Adrenal gland (tissue), 12 donors: ENCODE results near the gene SAMMSON. TPM values are rescaled to one million over a fixed set of nuclear protein-coding genes. Genes with fewer than 3 reads are reported as not detected.

Experiments used
- DNase-seq, 7 donors: peaks; one replicate each; pipeline ENCODE4 v3.0.0-alpha.2; 2019 to 2020
- H3K27ac ChIP-seq, 5 donors: fragments of 200-600 bp; sonication (generic) in 4 of 5; 1 replicate in 3 of 5; 2 replicates in 2 of 5; pipeline versions ENCODE4 v1.5.1 to v1.8.0; 2016 to 2020; ENCODE audit warnings: mild to moderate bottlenecking in 1 of 5
- H3K27me3 ChIP-seq: fragments of 200-600 bp; 2 replicates; pipeline ENCODE4 v1.8.0; 2021
- H3K36me3 ChIP-seq, 2 donors: fragments of 200-600 bp; replicated peaks in 1 of 2; 1 replicate in 1 of 2; 2 replicates in 1 of 2; pipeline versions ENCODE4 v1.5.1 to v1.8.0; 2018 to 2022
- H3K4me1 ChIP-seq, 2 donors: fragments of 200-600 bp; replicated peaks in 1 of 2; 1 replicate in 1 of 2; 2 replicates in 1 of 2; pipeline versions ENCODE4 v1.5.1 to v1.8.0; 2018 to 2021
- H3K4me3 ChIP-seq, 4 donors: fragments of 200-600 bp; sonication (generic) in 3 of 4; one replicate each; pipeline ENCODE4 v1.5.1; 2016 to 2018
- H3K9me3 ChIP-seq, 3 donors: fragments of 200-600 bp; sonication (generic) in 1 of 3; replicated peaks in 1 of 3; 1 replicate in 2 of 3; 2 replicates in 1 of 3; pipeline versions ENCODE4 v1.5.1 to v1.8.0; 2016 to 2021
- POLR2A ChIP-seq, 2 donors: fragments of 450-650 bp; IDR thresholded peaks; one replicate each; pipeline ENCODE4 v1.6.1; 2017; ENCODE audit warnings: antibody characterized with exemption in 2 of 2, mild to moderate bottlenecking in 2 of 2, moderate library complexity in 1 of 2
- WGBS, 4 donors: extraction: QIAGEN DNeasy Blood & Tissue Kit in 2 of 4; methylation state at CpG; one replicate each; pipeline versions ENCODE4 v1.1.5 to v1.1.7; 2013 to 2017; 5-methylcytosine and 5-hydroxymethylcytosine counted together
- intact Hi-C, 2 donors: fragments of 100-400 bp; cut with DNase I; formaldehyde crosslinking; loops; one replicate each; pipeline versions ENCODE4 v1.14.1 to v1.15.0; 2022 to 2023
- polyA plus RNA-seq, 3 donors: library from polyadenylated mRNA; stranded (reverse); fragments of 200-250 nt in 2 of 3; fragments of 350-450 nt in 1 of 3; fragmentation: Illumina TruSeq in 1 of 3; extraction: RNeasy Lipid Tissue Mini Kit (QIAGEN cat#74804) in 1 of 3; gene quantifications; one replicate each; pipeline ENCODE4 v1.2.3, GENCODE V29; 2013 to 2014
- total RNA-seq, 9 donors: library from RNA; depleted of rRNA in 4 of 9; stranded (reverse); fragments of >200 nt in 4 of 9; fragments of 120-200 nt in 1 of 9; fragmentation: NEBNext Ultra II Directional in 1 of 9; extraction: Animal tissue kit (Norgen Biotek cat#: 25700) in 1 of 9; gene quantifications; one replicate each; pipeline versions ENCODE4 v1.1.0 to v1.2.4, GENCODE V29; 2013 to 2023
- TF ChIP-seq, protein P1 (sequence below), 6 experiments: fragments of 450-650 bp in 4 of 6; fragments of 200-600 bp in 2 of 6; sonication (generic) in 1 of 6; IDR thresholded peaks; 1 replicate in 5 of 6; 2 replicates in 1 of 6; pipeline versions ENCODE4 v1.5.1 to v1.8.0; 2016 to 2021; ENCODE audit warnings: antibody characterized with exemption in 6 of 6, mild to moderate bottlenecking in 2 of 6, moderate library complexity in 1 of 6
- donor health status: healthy with polysubstance abuse.
- donor health status: Bipolar disorder and iron deficiency.
- donor health status: DM: yes; HTN: yes; CAD: no.
- donor health status: DM: no; HTN: no; CAD: no.
- donor health status: DM: no; HTN: no; CAD: no.
- donor health status: DM: yes; HTN: yes; CAD: no.

SAMMSON gene
- total and polyA plus RNA-seq, 12 donors = not detected

DNA sequence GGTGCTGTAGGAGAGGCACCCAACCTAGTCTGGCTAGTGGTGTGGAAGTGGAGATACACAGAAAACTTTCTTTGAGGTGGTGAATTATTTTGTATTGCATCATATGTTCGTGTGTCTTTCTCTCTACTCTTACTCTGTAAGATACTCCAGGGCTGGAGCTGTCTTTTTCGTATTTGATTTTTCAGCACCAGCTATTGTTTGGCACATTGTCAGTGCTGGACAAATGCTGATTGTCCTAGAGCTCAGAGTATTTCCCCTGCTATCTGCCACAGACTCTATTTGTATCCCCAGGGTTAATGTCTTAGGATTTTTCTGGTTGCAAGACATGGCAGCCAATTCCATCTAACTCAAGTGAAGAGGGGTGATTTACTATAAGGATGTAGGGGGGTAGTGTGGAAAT lies 110.5 kb downstream of the SAMMSON start:
- Histone ChIP-seq H3K4me1 (no peaks in the 10 kb centered on the region), H3K27me3 (no peaks in the 10 kb centered on the region), H3K4me3 (no peak overlapping the region), H3K36me3 (no peaks in the 10 kb centered on the region), H3K9me3 (no peaks in the 10 kb centered on the region), H3K27ac (no peak overlapping the region)
- intact Hi-C loops = no loop called here
- 43 to 79% (median 56%) methylated on average over 2 of the region's 2 CpGs for WGBS, 4 donors
- no peak for TF ChIP-seq POLR2A (IDR thresholded peaks at IDR 0.05)
- TF ChIP-seq, protein P1, sequence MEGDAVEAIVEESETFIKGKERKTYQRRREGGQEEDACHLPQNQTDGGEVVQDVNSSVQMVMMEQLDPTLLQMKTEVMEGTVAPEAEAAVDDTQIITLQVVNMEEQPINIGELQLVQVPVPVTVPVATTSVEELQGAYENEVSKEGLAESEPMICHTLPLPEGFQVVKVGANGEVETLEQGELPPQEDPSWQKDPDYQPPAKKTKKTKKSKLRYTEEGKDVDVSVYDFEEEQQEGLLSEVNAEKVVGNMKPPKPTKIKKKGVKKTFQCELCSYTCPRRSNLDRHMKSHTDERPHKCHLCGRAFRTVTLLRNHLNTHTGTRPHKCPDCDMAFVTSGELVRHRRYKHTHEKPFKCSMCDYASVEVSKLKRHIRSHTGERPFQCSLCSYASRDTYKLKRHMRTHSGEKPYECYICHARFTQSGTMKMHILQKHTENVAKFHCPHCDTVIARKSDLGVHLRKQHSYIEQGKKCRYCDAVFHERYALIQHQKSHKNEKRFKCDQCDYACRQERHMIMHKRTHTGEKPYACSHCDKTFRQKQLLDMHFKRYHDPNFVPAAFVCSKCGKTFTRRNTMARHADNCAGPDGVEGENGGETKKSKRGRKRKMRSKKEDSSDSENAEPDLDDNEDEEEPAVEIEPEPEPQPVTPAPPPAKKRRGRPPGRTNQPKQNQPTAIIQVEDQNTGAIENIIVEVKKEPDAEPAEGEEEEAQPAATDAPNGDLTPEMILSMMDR (IDR thresholded peaks at IDR 0.05) = no peak
- no peak for DNase-seq

DNA sequence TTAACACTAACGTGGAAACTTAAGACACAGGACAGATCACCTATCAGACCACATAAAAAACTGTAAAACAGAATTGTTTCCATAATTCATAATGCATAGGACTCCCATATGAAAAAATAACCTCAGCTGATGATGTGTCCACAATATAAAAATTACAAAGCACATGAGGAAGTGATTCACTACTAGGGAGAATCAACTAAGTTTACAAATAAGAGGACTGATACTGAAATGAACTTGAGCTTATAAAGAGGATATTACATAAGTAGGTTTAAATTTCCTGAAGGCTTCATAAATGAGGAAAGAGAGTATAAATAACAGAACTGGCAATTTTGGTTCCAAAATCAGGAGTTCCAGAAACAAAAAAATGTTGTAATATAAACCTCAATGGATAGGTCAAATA lies 111.9 kb downstream of the SAMMSON start:
- WGBS, 4 donors = 50 to 75% (median 70%) methylated on average over 1 of the region's 1 CpG
- no peak overlapping the region for H3K27ac ChIP-seq
- TF ChIP-seq POLR2A (IDR thresholded peaks at IDR 0.05) = no peak
- TF ChIP-seq, protein P1 (IDR thresholded peaks at IDR 0.05) = no peak
- no peak overlapping the region for H3K4me3 ChIP-seq
- no peaks in the 10 kb centered on the region for H3K36me3 ChIP-seq
- H3K9me3 ChIP-seq = no peaks in the 10 kb centered on the region
- no peak for DNase-seq
- intact Hi-C loops = no loop called here
- no peaks in the 10 kb centered on the region for H3K4me1 ChIP-seq
- no peaks in the 10 kb centered on the region for H3K27me3 ChIP-seq

DNA sequence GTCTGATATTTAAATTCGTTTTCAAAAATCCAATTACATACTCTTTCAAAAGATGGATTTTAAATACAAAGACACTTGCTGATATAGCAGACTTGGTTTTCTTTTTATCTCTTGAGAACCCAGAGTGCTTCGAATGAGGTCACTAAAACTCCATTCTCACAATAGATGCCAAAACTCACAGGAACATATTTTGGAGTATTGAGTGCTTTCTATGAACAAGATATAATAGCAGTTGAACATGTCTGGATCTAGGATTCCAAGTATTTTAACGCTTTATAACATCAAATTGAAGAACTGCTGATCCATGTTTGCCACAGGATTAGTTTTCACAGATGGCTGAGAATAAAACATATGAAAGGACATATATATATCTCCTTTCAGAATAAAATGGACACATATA lies 113.2 kb downstream of the SAMMSON start:
- Histone ChIP-seq H3K9me3 (no peaks in the 10 kb centered on the region), H3K36me3 (no peaks in the 10 kb centered on the region), H3K4me3 (no peak overlapping the region), H3K27ac (no peak overlapping the region), H3K27me3 (no peaks in the 10 kb centered on the region), H3K4me1 (no peaks in the 10 kb centered on the region)
- 58 to 66% (median 64%) methylated on average over 3 of the region's 3 CpGs for WGBS, 4 donors
- no peak for DNase-seq
- intact Hi-C loops = no loop called here
- no peak for TF ChIP-seq POLR2A (IDR thresholded peaks at IDR 0.05)
- TF ChIP-seq, protein P1 (IDR thresholded peaks at IDR 0.05) = no peak

DNA sequence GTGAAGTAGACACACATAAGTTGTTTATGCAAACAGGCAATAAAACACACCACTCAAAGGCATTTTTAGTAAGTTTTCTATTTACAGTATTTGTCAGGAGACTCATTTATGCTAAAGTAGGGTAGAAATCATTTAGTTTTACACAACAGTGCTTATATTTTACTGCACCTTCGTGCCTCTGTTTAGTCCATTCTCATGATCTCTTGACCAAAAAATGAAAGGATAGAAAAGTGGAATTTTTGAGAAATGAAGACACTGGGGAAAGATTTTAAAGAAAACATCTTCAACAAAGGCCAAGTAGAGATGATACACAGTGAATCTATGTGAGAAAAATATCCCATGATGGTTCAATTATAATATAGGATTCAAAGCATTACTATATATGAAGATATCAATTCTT lies 114.9 kb downstream of the SAMMSON start:
- intact Hi-C loops = no loop called here

More for the DNA sequence above, 114.9 kb downstream of the SAMMSON start:
- 63 to 84% (median 67%) methylated on average over 1 of the region's 1 CpG for WGBS, 4 donors
- H3K36me3 ChIP-seq = no peaks in the 10 kb centered on the region
- TF ChIP-seq, protein P1 (IDR thresholded peaks at IDR 0.05) = no peak
- TF ChIP-seq POLR2A (IDR thresholded peaks at IDR 0.05) = no peak
- H3K27ac ChIP-seq = no peak overlapping the region
- no peak for DNase-seq
- H3K4me1 ChIP-seq = no peaks in the 10 kb centered on the region
- H3K4me3 ChIP-seq = no peak overlapping the region
- H3K27me3 ChIP-seq = no peaks in the 10 kb centered on the region
- H3K9me3 ChIP-seq = no peaks in the 10 kb centered on the region
